K562 (cell line): ENCODE results near the gene HOXC12. TPM values are rescaled to one million over a fixed set of nuclear protein-coding genes. Genes with fewer than 3 reads are reported as not detected.
A peak's percentile ranks its signal among the peaks of the same experiment; 100 is the strongest.

Source experiments
- ATAC-seq: fragments of 200-7000 bp; cut with Tn5 transposase; 3 replicates; pipeline ENCODE4 v1.9.1; 2020; ENCODE audit warnings: moderate library complexity
- BruUV-seq: library from RNA; stranded (reverse); fragments of 400-500 nt; replicated peaks from 2 replicates; lab custom pipeline; 2021; lab: Mats Ljungman, UMichigan
- CTCF ChIA-PET: fragments of 300-600 bp; formaldehyde crosslinking; extraction: SDS; loops from one replicate; lab custom pipeline; 2021; ENCODE audit warnings: low intra/inter-chr PET ratio; lab: Yijun Ruan, JAX
- POLR2A ChIA-PET: fragments of 300-600, 350-650 bp; sonication (Branson Sonifier 250); formaldehyde crosslinking; extraction: SDS; loops from one replicate; lab custom pipeline; 2021; ENCODE audit warnings: antibody characterized with exemption, inconsistent platforms; lab: Yijun Ruan, JAX
- DNase-seq, 4 experiments: peaks; one replicate each; pipeline versions ENCODE4 v3.0.0 to v3.0.0-alpha.2; 2011 to 2018; ENCODE audit warnings: low spot score in 3 of 4, mixed read lengths in 3 of 4; ENCODE audit errors: extremely low read depth in 1 of 4
- FAIRE-seq: peaks from 2 replicates; lab custom pipeline; 2011; peaks lifted over from hg19 to GRCh38; lab: Jason Lieb, UNC
- H2AFZ ChIP-seq: 2 replicates; pipeline ENCODE4 v1.6.0; 2011; ENCODE audit warnings: low read depth, low read length, control low read depth, inconsistent platforms
- H3K27ac ChIP-seq: fragments of 200-600 bp; 3 replicates; pipeline ENCODE4 v1.8.0; 2011; ENCODE audit warnings: low read depth, mild to moderate bottlenecking, control low read depth, inconsistent platforms, low read length, moderate library complexity, mixed read lengths; ENCODE audit errors: extremely low read depth
- H3K27me3 ChIP-seq, 2 experiments: fragments of 300-600 bp in 1 of 2; 2 replicates in 1 of 2; 3 replicates in 1 of 2; pipeline versions ENCODE4 v1.6.0 to v1.8.0; 2011; ENCODE audit warnings: inconsistent platforms in 2 of 2, low read length in 2 of 2, mild to moderate bottlenecking in 1 of 2, mixed read lengths in 1 of 2, moderate library complexity in 1 of 2; ENCODE audit not compliant: control insufficient read depth in 2 of 2, insufficient read depth in 2 of 2
- H3K36me3 ChIP-seq: fragments of 300-600 bp; 3 replicates; pipeline ENCODE4 v1.8.0; 2011; ENCODE audit warnings: mild to moderate bottlenecking, low read length, inconsistent platforms; ENCODE audit not compliant: control insufficient read depth, insufficient read depth
- H3K4me1 ChIP-seq, 2 experiments: fragments of 200-600 bp in 1 of 2; replicated peaks in 1 of 2; 2 replicates in 1 of 2; 3 replicates in 1 of 2; pipeline versions ENCODE4 v1.5.1 to v1.8.0; 2011; ENCODE audit warnings: inconsistent platforms in 2 of 2, low read length in 2 of 2, mild to moderate bottlenecking in 1 of 2, mixed read lengths in 1 of 2, moderate library complexity in 1 of 2; ENCODE audit not compliant: control insufficient read depth in 2 of 2, insufficient read depth in 2 of 2
- H3K4me2 ChIP-seq: 2 replicates; pipeline ENCODE4 v1.6.1; 2011; ENCODE audit warnings: low read length, control low read depth, inconsistent platforms, mixed read lengths; ENCODE audit not compliant: insufficient read depth
- H3K4me3 ChIP-seq: fragments of 200-600 bp; sonication (generic), shearing (Covaris generic); 2 replicates; pipeline ENCODE4 v1.5.1; 2016; ENCODE audit warnings: control low read depth, inconsistent platforms
- H3K79me2 ChIP-seq: fragments of 200-600 bp; 3 replicates; pipeline ENCODE4 v1.8.0; 2011; ENCODE audit warnings: low read length, inconsistent platforms; ENCODE audit not compliant: control insufficient read depth, insufficient read depth
- H3K9ac ChIP-seq, 2 experiments: 2 replicates each; pipeline versions ENCODE4 v1.6.0 to v1.6.1; 2011; ENCODE audit warnings: low read depth in 2 of 2, low read length in 2 of 2, control low read depth in 1 of 2, inconsistent platforms in 1 of 2, mild to moderate bottlenecking in 1 of 2, mixed read lengths in 1 of 2; ENCODE audit not compliant: insufficient read depth in 1 of 2
- H3K9me1 ChIP-seq: one replicate; pipeline ENCODE4 v1.6.0; 2011; ENCODE audit warnings: inconsistent platforms, mild to moderate bottlenecking, low read length, moderate library complexity; ENCODE audit not compliant: control insufficient read depth, insufficient read depth
- H3K9me3 ChIP-seq: replicated peaks from 2 replicates; pipeline ENCODE4 v1.5.1; 2011; ENCODE audit warnings: low read depth, low read length, inconsistent platforms; ENCODE audit not compliant: control insufficient read depth, insufficient read depth
- H4K20me1 ChIP-seq: replicated peaks from 2 replicates; pipeline ENCODE4 v1.6.1; 2011; ENCODE audit warnings: low read length, inconsistent platforms, mixed read lengths; ENCODE audit not compliant: control insufficient read depth, insufficient read depth
- CBX2 ChIP-seq: fragments of 200-600 bp; sonication (generic); IDR thresholded peaks from one replicate; pipeline ENCODE4 v1.6.1; 2012; ENCODE audit warnings: mild to moderate bottlenecking, low read length, inconsistent platforms; ENCODE audit not compliant: insufficient read depth, poor library complexity, severe bottlenecking
- PHF20 ChIP-seq: fragments of 450-650 bp; IDR thresholded peaks from 2 replicates; pipeline ENCODE4 v1.6.1; 2018; ENCODE audit not compliant: partially characterized antibody
- PML ChIP-seq: IDR thresholded peaks from 2 replicates; pipeline ENCODE4 v1.6.1; 2012; ENCODE audit warnings: low read length, inconsistent platforms
- SAP30 ChIP-seq: fragments of 200-600 bp; sonication (generic); IDR thresholded peaks from 2 replicates; pipeline ENCODE4 v1.6.1; 2012; ENCODE audit warnings: borderline replicate concordance, low read depth, mild to moderate bottlenecking, moderate library complexity, low read length, control low read depth, inconsistent platforms; ENCODE audit not compliant: insufficient read depth, poor library complexity, severe bottlenecking
- SPI1 ChIP-seq: IDR thresholded peaks from 2 replicates; pipeline ENCODE4 v1.6.1; 2011; ENCODE audit warnings: low read depth, low read length, control low read depth, borderline replicate concordance
- TFAM ChIP-seq: fragments of 250-450 bp; sonication (Bioruptor Pico); conservative IDR thresholded peaks from 2 replicates; pipeline ENCODE4 v1.5.0; 2021; ENCODE audit warnings: mild to moderate bottlenecking, moderate library complexity
- ZBTB17 ChIP-seq: fragments of 450-650 bp; formaldehyde crosslinking; IDR thresholded peaks from 2 replicates; pipeline ENCODE4 v1.4.0; 2020; ENCODE audit warnings: mild to moderate bottlenecking
- WGBS: fragments of 100-300 bp; shearing (Covaris generic); methylation state at CpG from one replicate; pipeline ENCODE4 v1.1.6; 2016; ENCODE audit warnings: low coverage, mixed read lengths; ENCODE audit not compliant: insufficient coverage; ENCODE audit errors: missing lambda C conversion rate; 5-methylcytosine and 5-hydroxymethylcytosine counted together
- in situ Hi-C: fragments of 300-500 bp; cut with MboI; formaldehyde crosslinking; loops from 4 replicates; pipeline ENCODE4 v1.15.0; 2018; ENCODE audit warnings: inconsistent platforms, mixed read lengths
- intact Hi-C: fragments of 100-400 bp; cut with micrococcal nuclease; formaldehyde crosslinking; loops from 2 replicates; pipeline ENCODE4 v1.14.2; 2022
- polyA plus RNA-seq, 8 experiments: library from polyadenylated mRNA; depleted of rRNA in 4 of 8; stranded (reverse) in 5 of 8; unstranded in 3 of 8; fragments of >200 nt; fragmentation: Nextera tagmentation in 2 of 8; fragmentation: Illumina TruSeq in 1 of 8; extraction: Ambion mirVana in 2 of 8; extraction: Trizol in 1 of 8; gene quantifications; 2 replicates each; pipeline versions ENCODE4 v1.2.1 to v1.2.3, GENCODE V29; 2011 to 2014; ENCODE audit warnings: inconsistent platforms in 1 of 8, missing spikeins in 1 of 8
- total RNA-seq, 7 experiments: library from RNA; depleted of rRNA in 6 of 7; stranded (reverse); fragments of >200 nt in 6 of 7; fragmentation: Illumina TruSeq in 2 of 7; extraction: Trizol in 2 of 7; gene quantifications; 2 replicates each; pipeline versions ENCODE4 v1.2.1 to v1.2.3, GENCODE V29; 2011 to 2021; ENCODE audit warnings: low replicate concordance in 1 of 7
- TF ChIP-seq, protein P1 (sequence below): IDR thresholded peaks from 2 replicates; pipeline ENCODE4 v1.6.1; 2011; ENCODE audit warnings: borderline replicate concordance, low read depth, mild to moderate bottlenecking, moderate library complexity, low read length; ENCODE audit not compliant: insufficient read depth, poor library complexity, severe bottlenecking

HOXC12 gene
- total and polyA plus RNA-seq, 9 of the 15 experiments (the other 6 are each of a cell fraction or from before 2014, with no cell fraction given): 0.04 to 0.36 (median 0.11) TPM; not detected in 1

DNA sequence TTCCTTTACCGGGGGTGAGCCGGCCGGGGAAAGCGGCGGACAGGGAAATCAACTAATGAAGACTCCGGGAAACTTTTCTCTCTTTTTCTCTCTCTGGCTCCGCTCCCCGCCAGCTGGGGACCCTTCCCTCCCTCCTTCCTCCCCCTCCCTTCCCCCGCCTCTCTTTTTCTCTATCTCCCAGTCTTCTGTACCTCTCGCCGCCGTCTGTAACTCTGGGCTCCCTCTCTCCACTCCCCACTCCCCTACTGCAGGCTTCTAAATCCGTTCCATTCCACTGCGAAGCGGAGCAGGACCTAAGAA lies 11.3 kb downstream of the HOXC12 start:
- peaks cover 0 to 18% of the 10 kb centered on the region in 2 experiments; a peak in 4 of 5 replicates for H3K4me1 ChIP-seq
- no peak overlapping the region for H2AFZ ChIP-seq
- no peaks in the 10 kb centered on the region for H3K79me2 ChIP-seq
- H3K27me3 ChIP-seq: peaks cover 78 to 82% of the 10 kb centered on the region in 2 experiments
- H3K27ac ChIP-seq: no peak overlapping the region
- no peaks in the 10 kb centered on the region for H3K9me3 ChIP-seq
- POLR2A ChIA-PET: interaction anchor here (0.6 kb wide), 1 partner anchor 31 kb away, joined by 3 read pairs; no protein-coding TSS in a partner anchor
- FAIRE-seq: no peak
- H3K36me3 ChIP-seq: no peaks in the 10 kb centered on the region
- DNase-seq: no peak
- CTCF ChIA-PET: no interaction called here
- no peak overlapping the region for H3K4me2 ChIP-seq
- intact Hi-C loops (no loop called here), in situ Hi-C loops (no loop called here)
- no peak overlapping the region for H3K9ac ChIP-seq
- WGBS: 12% methylated on average over 6 of the region's 15 CpGs
- H3K4me3 ChIP-seq: no peak overlapping the region
- H3K9me1 ChIP-seq: no peaks in the 10 kb centered on the region
- ATAC-seq: no peak
- TF ChIP-seq TFAM (CRISPR knock-in tag) (no peak), CBX2 (peak; percentile 42)
- BruUV-seq: no TSS peak
- H4K20me1 ChIP-seq: no peaks in the 10 kb centered on the region; the same call in 1 of the 2 replicates

DNA sequence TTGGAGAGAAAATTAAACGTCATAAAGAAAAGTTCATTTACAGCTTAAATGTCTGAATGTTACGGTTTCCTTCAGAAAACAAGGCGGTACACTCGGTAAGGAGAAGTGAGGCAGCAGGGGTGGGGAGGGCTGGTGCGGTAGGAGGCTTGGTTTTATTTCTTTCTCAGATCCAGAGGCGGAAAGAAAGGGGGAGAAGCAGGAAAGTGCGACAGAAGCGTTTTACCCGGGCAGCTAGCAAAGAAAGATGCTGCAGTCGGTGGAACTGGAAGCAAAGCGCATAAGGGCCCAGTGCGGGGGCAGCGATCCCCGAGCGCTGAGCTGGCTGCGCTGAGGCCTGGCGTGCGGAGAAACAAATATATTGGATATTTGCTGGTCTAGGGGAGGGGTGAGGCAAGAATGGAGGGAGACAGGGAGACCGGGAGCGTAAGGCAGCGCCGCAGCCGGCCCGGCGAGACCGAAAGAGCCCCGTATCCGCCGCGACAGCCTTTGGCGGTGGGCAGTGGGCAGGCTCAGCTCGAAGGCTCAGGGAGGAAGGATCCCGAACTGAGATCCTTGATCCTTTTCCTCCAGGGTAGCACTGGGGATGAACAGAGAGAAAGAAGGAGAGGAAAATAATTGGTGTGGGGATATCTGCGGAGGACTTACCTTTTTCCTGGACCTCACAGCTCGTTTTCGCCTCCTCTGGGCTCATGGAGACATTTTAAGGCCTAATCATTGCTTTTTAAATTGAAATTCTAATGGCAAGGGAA lies 11.9 kb downstream of the HOXC12 start:
- no TSS peak for BruUV-seq
- CTCF ChIA-PET: no interaction called here
- intact Hi-C loops (no loop called here), in situ Hi-C loops (no loop called here)
- H3K79me2 ChIP-seq: no peaks in the 10 kb centered on the region
- H3K36me3 ChIP-seq: no peaks in the 10 kb centered on the region
- no peak overlapping the region for H2AFZ ChIP-seq
- no peak for ATAC-seq
- H3K27me3 ChIP-seq: peaks cover 73 to 82% of the 10 kb centered on the region in 2 experiments
- H4K20me1 ChIP-seq: no peaks in the 10 kb centered on the region; the same call in 1 of the 2 replicates
- H3K4me3 ChIP-seq: no peak overlapping the region
- no peak overlapping the region for H3K4me2 ChIP-seq
- POLR2A ChIA-PET: interaction anchor here (0.7 kb wide), 1 partner anchor 11 kb away, joined by 4 read pairs; the partner anchor contains the start of gene HOXC12
- no peaks in the 10 kb centered on the region for H3K9me3 ChIP-seq
- H3K9me1 ChIP-seq: no peaks in the 10 kb centered on the region
- FAIRE-seq: no peak
- peaks cover 0 to 13% of the 10 kb centered on the region in 2 experiments; a peak in 4 of 5 replicates for H3K4me1 ChIP-seq
- no peak for DNase-seq
- H3K9ac ChIP-seq: no peak overlapping the region
- no peak overlapping the region for H3K27ac ChIP-seq
- WGBS: 40% methylated on average over 35 of the region's 36 CpGs
- TF ChIP-seq PHF20 (no peak), SAP30 (no peak), PML (no peak), ZBTB17 (CRISPR knock-in tag) (no peak), SPI1 (no peak)
- TF ChIP-seq, protein P1, sequence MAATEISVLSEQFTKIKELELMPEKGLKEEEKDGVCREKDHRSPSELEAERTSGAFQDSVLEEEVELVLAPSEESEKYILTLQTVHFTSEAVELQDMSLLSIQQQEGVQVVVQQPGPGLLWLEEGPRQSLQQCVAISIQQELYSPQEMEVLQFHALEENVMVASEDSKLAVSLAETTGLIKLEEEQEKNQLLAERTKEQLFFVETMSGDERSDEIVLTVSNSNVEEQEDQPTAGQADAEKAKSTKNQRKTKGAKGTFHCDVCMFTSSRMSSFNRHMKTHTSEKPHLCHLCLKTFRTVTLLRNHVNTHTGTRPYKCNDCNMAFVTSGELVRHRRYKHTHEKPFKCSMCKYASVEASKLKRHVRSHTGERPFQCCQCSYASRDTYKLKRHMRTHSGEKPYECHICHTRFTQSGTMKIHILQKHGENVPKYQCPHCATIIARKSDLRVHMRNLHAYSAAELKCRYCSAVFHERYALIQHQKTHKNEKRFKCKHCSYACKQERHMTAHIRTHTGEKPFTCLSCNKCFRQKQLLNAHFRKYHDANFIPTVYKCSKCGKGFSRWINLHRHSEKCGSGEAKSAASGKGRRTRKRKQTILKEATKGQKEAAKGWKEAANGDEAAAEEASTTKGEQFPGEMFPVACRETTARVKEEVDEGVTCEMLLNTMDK: no peak
